Measurements from ENCODE around the gene OR1L4. TPM values are rescaled to one million over a fixed set of nuclear protein-coding genes. Genes with fewer than 3 reads are reported as not detected.
A peak's percentile ranks its signal among the peaks of the same experiment; 100 is the strongest.

The OR1L4 gene
- total and polyA plus RNA-seq, 9 of the 15 experiments (the other 6 are each of a cell fraction or from before 2014, with no cell fraction given) = not detected

GRCh38 chr9:122695696-122696095 is 28.1 kb upstream of the OR1L4 start (continued):
- TF ChIP-seq ZBTB40 (IDR thresholded peaks at IDR 0.05) (peak; percentile 79), ZBTB40 (CRISPR knock-in tag; IDR thresholded peaks at IDR 0.05) (no peak)
